ENCODE data around the gene ANXA3.
"Not testable (repeated sequence)": the region's sequence is repeated elsewhere in the genome, so short reads cannot be mapped to it uniquely, and the experiment has no call there.

The ANXA3 gene

GRCh38 chr4:78544678-78545077, 6.9 kb upstream of the ANXA3 start:
- DNase-seq = no peak

GRCh38 chr4:78545275-78546246, 6.0 kb upstream of the ANXA3 start:
- DNase-seq = no peak

- not testable (repeated sequence) for DNase-seq
Measured at GRCh38 chr4:78547899-78548298, 3.7 kb upstream of the ANXA3 start.

GRCh38 chr4:78548889-78549288, 2.7 kb upstream of the ANXA3 start:
- not testable (repeated sequence) for DNase-seq

- no peak for DNase-seq
Measured at GRCh38 chr4:78552389-78553042, 946 bp downstream of the ANXA3 start.

GRCh38 chr4:78553043-78553396, 1.4 kb downstream of the ANXA3 start:
- DNase-seq = no peak

GRCh38 chr4:78553529-78554060, 2.0 kb downstream of the ANXA3 start:
- DNase-seq = no peak

- DNase-seq = no peak
Measured at GRCh38 chr4:78556665-78557064, 5.1 kb downstream of the ANXA3 start.

GRCh38 chr4:78557841-78558240, 6.3 kb downstream of the ANXA3 start:
- no peak for DNase-seq

GRCh38 chr4:78558410-78558809, 6.8 kb downstream of the ANXA3 start:
- no peak for DNase-seq

- DNase-seq = no peak
Measured at GRCh38 chr4:78560296-78560963, 8.9 kb downstream of the ANXA3 start.

- no peak for DNase-seq
Measured at GRCh38 chr4:78561677-78562076, 10.1 kb downstream of the ANXA3 start.

- no peak for DNase-seq
Measured at GRCh38 chr4:78562687-78563086, 11.1 kb downstream of the ANXA3 start.

GRCh38 chr4:78565971-78566372, 14.4 kb downstream of the ANXA3 start:
- DNase-seq = no peak

- DNase-seq = no peak
Measured at GRCh38 chr4:78566834-78567499, 15.4 kb downstream of the ANXA3 start.

- DNase-seq = no peak
Measured at GRCh38 chr4:78567500-78568060, 16.0 kb downstream of the ANXA3 start.

- no peak for DNase-seq
Measured at GRCh38 chr4:78568640-78569305, 17.2 kb downstream of the ANXA3 start.

GRCh38 chr4:78569306-78569821, 17.8 kb downstream of the ANXA3 start:
- DNase-seq = no peak

- DNase-seq = no peak
Measured at GRCh38 chr4:78570117-78570516, 18.5 kb downstream of the ANXA3 start.

GRCh38 chr4:78571804-78572203, 20.2 kb downstream of the ANXA3 start:
- no peak for DNase-seq

- no peak for DNase-seq
Measured at GRCh38 chr4:78578674-78579425, 27.3 kb downstream of the ANXA3 start.
